PC-9 (cell line): ENCODE data around the gene FGFR3. TPM values are rescaled to one million over a fixed set of nuclear protein-coding genes. Genes with fewer than 3 reads are reported as not detected.
A peak's percentile ranks its signal among the peaks of the same experiment; 100 is the strongest.

Source experiments
- BruUV-seq: library from RNA; stranded (reverse); fragments of 400-500 nt; replicated peaks from 2 replicates; lab custom pipeline; 2021; lab: Mats Ljungman, UMichigan
- CTCF ChIA-PET: fragments of 300-600 bp; sonication (Branson Sonifier 250); formaldehyde crosslinking; loops from one replicate; lab custom pipeline; 2022; ENCODE audit warnings: antibody characterized with exemption; lab: Charles Lee
- POLR2A ChIA-PET: fragments of 300-600 bp; sonication (Branson Sonifier 250); formaldehyde crosslinking; loops from one replicate; lab custom pipeline; 2022; ENCODE audit warnings: antibody characterized with exemption; ENCODE audit not compliant: unreplicated experiment; lab: Charles Lee
- DNase-seq, 2 experiments: peaks; one replicate each; pipeline versions ENCODE4 v3.0.0 to v3.0.0-alpha.2; 2015 to 2022; ENCODE audit warnings: mixed read lengths in 1 of 2
- H2AFZ ChIP-seq: fragments of 200-600 bp; sonication (generic); 2 replicates; pipeline ENCODE4 v1.8.1; 2017; ENCODE audit warnings: antibody characterized with exemption
- H3F3A ChIP-seq: fragments of 200-600 bp; sonication (generic); 2 replicates; pipeline ENCODE4 v1.8.1; 2017; ENCODE audit warnings: antibody characterized with exemption, mild to moderate bottlenecking, low read depth; ENCODE audit not compliant: insufficient read depth
- H3K27ac ChIP-seq: fragments of 200-600 bp; sonication (generic); 2 replicates; pipeline ENCODE4 v1.6.1; 2016; ENCODE audit warnings: mixed run types
- H3K27me3 ChIP-seq: fragments of 200-600 bp; sonication (generic); 2 replicates; pipeline ENCODE4 v1.6.1; 2016; ENCODE audit warnings: low read depth, mixed run types; ENCODE audit not compliant: insufficient read depth
- H3K36me3 ChIP-seq: fragments of 200-600 bp; sonication (generic); 2 replicates; pipeline ENCODE4 v1.6.1; 2016; ENCODE audit warnings: low read depth, mixed run types
- H3K4me1 ChIP-seq: fragments of 200-600 bp; sonication (generic); replicated peaks from 2 replicates; pipeline ENCODE4 v1.6.1; 2016; ENCODE audit warnings: mixed run types; ENCODE audit not compliant: insufficient read depth
- H3K4me2 ChIP-seq: fragments of 200-600 bp; sonication (generic); 2 replicates; pipeline ENCODE4 v1.6.1; 2017; ENCODE audit warnings: mixed run types
- H3K4me3 ChIP-seq: fragments of 200-600 bp; sonication (generic); 2 replicates; pipeline ENCODE4 v1.6.1; 2016; ENCODE audit warnings: mixed run types
- H3K79me2 ChIP-seq: fragments of 200-600 bp; sonication (generic); 2 replicates; pipeline ENCODE4 v1.6.1; 2017; ENCODE audit warnings: low read depth, mixed run types
- H3K9me2 ChIP-seq: fragments of 200-600 bp; sonication (generic); 2 replicates; pipeline ENCODE4 v1.8.1; 2017; ENCODE audit warnings: mild to moderate bottlenecking; ENCODE audit not compliant: insufficient read depth
- H3K9me3 ChIP-seq: fragments of 200-600 bp; sonication (generic); 2 replicates; pipeline ENCODE4 v1.8.1; 2016; ENCODE audit warnings: low read depth; ENCODE audit not compliant: insufficient read depth
- H4K20me1 ChIP-seq: fragments of 200-600 bp; sonication (generic); 2 replicates; pipeline ENCODE4 v1.8.1; 2017; ENCODE audit not compliant: insufficient read depth
- EZH2 ChIP-seq: fragments of 200-600 bp; sonication (generic); IDR thresholded peaks from 2 replicates; pipeline ENCODE4 v1.8.0; 2017; ENCODE audit warnings: antibody characterized with exemption, low read depth
- intact Hi-C: fragments of 100-400 bp; cut with micrococcal nuclease; formaldehyde crosslinking; loops from one replicate; pipeline ENCODE4 v1.10.0; 2022; ENCODE audit not compliant: unreplicated experiment
- total RNA-seq: library from RNA; stranded (reverse); gene quantifications from 2 replicates; pipeline ENCODE4 v1.2.3, GENCODE V29; 2021
- TF ChIP-seq, protein P1 (sequence below): fragments of 200-600 bp; sonication (generic); conservative IDR thresholded peaks from 2 replicates; pipeline ENCODE4 v1.6.1; 2017; ENCODE audit warnings: mixed run types, antibody characterized with exemption, mild to moderate bottlenecking, moderate library complexity

The FGFR3 gene
- total RNA-seq, 1 experiment from 2014 or later = 8.2 TPM

DNA sequence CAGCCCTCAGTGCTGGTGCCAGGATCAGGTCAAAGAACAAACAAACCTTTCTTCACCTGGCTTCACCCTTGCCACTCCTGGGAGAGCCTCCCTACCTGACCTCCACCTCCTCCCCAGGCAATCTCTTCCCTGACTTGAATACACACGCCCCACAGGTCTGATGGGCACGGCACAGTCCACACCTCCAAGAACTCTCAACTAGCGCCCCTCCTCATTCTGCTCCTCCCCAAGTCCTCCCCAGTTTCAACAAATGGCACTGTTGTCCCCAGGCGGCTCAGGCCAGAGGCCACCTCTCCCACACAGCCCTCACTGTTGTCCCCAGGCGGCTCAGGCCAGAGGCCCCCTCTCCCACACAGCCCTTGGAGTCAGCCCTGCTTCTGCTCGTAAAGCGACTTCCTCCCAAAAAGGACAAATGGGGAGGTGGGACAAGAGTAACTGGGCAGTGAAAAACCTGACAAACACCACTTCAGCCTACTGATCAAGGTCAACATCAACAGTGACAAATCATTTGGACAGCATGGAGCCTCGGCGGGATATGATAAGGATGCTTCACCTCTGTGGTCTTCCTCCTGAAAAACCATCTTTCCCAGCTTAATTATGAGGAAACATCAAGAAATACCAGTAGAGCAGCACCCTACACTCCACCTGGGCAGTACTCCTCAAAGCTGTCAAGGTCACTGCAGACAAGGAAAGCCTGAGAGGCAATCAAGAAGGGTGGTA, 60.0 kb downstream of the FGFR3 start:
- no TSS peak for BruUV-seq
- POLR2A ChIA-PET = no interaction called here

DNA sequence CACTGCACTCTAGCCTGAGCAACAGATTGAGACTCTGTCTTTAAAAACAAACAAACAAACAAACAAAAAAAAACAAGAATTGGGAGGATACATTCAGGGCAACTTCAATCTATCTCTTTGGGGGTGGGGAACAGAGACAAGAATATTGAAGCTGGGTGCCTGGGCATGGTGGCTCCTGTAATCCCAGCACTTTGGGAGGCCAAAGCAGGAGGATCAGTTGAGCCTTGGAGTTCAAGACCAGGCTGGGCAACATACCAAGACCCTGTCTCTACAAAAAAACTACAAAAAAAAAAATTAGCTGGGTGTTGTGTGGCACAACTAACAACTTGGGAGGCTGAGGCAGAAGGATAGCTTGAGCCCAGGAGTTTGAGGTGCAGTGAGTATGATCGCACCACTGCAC, 61.7 kb downstream of the FGFR3 start:
- no peaks in the 10 kb centered on the region for H3K27me3 ChIP-seq
- H3F3A ChIP-seq = peaks cover 16% of the 10 kb centered on the region; the same call in 1 of the 2 replicates
- H3K36me3 ChIP-seq = no peaks in the 10 kb centered on the region
- ChIA-PET POLR2A (interaction anchor here (0.6 kb wide), 1 partner anchor 21 kb away, joined by 3 read pairs; no protein-coding TSS in a partner anchor), CTCF (no interaction called here)
- DNase-seq = no peak
- peak overlapping the region; percentile 96 for H3K4me2 ChIP-seq
- H3K27ac ChIP-seq = peak overlapping the region; percentile 47; the same call in 1 of the 2 replicates
- H3K4me3 ChIP-seq = peak overlapping the region; percentile 82
- no peaks in the 10 kb centered on the region for H3K9me2 ChIP-seq
- peaks cover 36% of the 10 kb centered on the region for H3K4me1 ChIP-seq
- H2AFZ ChIP-seq = peak overlapping the region; percentile 76; the same call in 1 of the 2 replicates
- no peaks in the 10 kb centered on the region for H3K9me3 ChIP-seq
- no peak for TF ChIP-seq EZH2
- TF ChIP-seq, protein P1, sequence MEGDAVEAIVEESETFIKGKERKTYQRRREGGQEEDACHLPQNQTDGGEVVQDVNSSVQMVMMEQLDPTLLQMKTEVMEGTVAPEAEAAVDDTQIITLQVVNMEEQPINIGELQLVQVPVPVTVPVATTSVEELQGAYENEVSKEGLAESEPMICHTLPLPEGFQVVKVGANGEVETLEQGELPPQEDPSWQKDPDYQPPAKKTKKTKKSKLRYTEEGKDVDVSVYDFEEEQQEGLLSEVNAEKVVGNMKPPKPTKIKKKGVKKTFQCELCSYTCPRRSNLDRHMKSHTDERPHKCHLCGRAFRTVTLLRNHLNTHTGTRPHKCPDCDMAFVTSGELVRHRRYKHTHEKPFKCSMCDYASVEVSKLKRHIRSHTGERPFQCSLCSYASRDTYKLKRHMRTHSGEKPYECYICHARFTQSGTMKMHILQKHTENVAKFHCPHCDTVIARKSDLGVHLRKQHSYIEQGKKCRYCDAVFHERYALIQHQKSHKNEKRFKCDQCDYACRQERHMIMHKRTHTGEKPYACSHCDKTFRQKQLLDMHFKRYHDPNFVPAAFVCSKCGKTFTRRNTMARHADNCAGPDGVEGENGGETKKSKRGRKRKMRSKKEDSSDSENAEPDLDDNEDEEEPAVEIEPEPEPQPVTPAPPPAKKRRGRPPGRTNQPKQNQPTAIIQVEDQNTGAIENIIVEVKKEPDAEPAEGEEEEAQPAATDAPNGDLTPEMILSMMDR = no peak
- H4K20me1 ChIP-seq = peaks cover 26% of the 10 kb centered on the region
- TSS peak; percentile 57 for BruUV-seq
- peaks cover 76% of the 10 kb centered on the region for H3K79me2 ChIP-seq
- intact Hi-C loops = no loop called here

More for the DNA sequence above, 60.0 kb downstream of the FGFR3 start:
- no peaks in the 10 kb centered on the region for H3K9me3 ChIP-seq
- peaks cover 34% of the 10 kb centered on the region for H4K20me1 ChIP-seq
- H3K36me3 ChIP-seq = no peaks in the 10 kb centered on the region
- H3K4me2 ChIP-seq = no peak overlapping the region
- no peak overlapping the region for H3K27ac ChIP-seq
- peaks cover 36% of the 10 kb centered on the region for H3K4me1 ChIP-seq
- H3F3A ChIP-seq = peaks cover 7% of the 10 kb centered on the region; the same call in 1 of the 2 replicates
- no peak overlapping the region for H3K4me3 ChIP-seq
- CTCF ChIA-PET = no interaction called here
- TF ChIP-seq, protein P1 = no peak
- DNase-seq = no peak
- H3K9me2 ChIP-seq = no peaks in the 10 kb centered on the region
- no peak overlapping the region for H2AFZ ChIP-seq
- peaks cover 77% of the 10 kb centered on the region for H3K79me2 ChIP-seq
- intact Hi-C loops = no loop called here
- no peaks in the 10 kb centered on the region for H3K27me3 ChIP-seq

DNA sequence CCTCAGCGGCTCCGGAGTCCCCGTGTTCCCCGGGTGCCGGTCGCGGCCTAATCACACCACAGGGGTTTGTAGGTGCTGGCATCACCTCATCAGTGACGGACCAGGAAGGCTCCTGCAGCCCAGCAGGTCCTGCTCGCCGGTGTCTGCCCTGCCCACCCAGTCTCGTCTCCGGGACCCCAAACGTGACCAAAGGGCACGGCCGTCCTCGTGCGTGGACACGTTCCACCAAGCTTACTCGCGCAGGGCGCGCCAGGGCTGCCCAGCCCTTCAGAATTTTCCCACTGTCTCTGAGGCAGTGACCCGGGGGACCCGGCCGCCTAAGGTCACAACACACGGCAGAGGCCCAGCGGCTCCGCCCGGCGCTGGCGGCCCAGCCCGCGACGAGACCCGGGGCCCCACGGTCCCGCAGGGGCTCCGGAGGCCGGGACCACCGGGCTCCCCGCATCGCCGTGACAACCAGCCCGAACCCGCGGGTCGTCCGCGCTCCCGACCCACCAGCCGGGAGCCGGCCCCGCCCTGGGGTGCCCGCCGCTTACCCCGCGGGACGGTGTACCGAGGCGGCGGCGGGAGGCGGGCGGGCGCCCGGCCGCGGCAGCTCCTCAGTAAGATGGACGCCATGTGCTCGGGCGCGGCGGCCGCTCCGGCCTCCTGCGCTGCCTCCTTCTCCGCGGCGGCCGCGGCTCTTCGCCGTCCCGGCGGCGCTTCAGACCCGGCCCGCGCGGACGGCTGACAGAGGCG, 62.4 kb downstream of the FGFR3 start:
- BruUV-seq = no TSS peak
- peaks cover 16% of the 10 kb centered on the region; the same call in 1 of the 2 replicates for H3F3A ChIP-seq
- peak overlapping the region; percentile 47; the same call in 1 of the 2 replicates for H3K27ac ChIP-seq
- intact Hi-C loops = loop anchor here (1.0 kb wide), 1 partner anchor 15 kb away; no protein-coding TSS in a partner anchor
- peak overlapping the region; percentile 82 for H3K4me3 ChIP-seq
- H3K27me3 ChIP-seq = no peaks in the 10 kb centered on the region
- no peak for TF ChIP-seq EZH2
- TF ChIP-seq, protein P1 = no peak
- DNase-seq = no peak
- H2AFZ ChIP-seq = peak overlapping the region; percentile 76
- H3K4me1 ChIP-seq = peaks cover 36% of the 10 kb centered on the region
- ChIA-PET CTCF (no interaction called here), POLR2A (interaction anchor here (0.6 kb wide), 2 partner anchors 20 to 1166 kb away, joined by 3 read pairs; no protein-coding TSS in a partner anchor)
- H3K9me2 ChIP-seq = no peaks in the 10 kb centered on the region
- peaks cover 21% of the 10 kb centered on the region for H4K20me1 ChIP-seq
- H3K36me3 ChIP-seq = no peaks in the 10 kb centered on the region
- H3K79me2 ChIP-seq = peaks cover 69% of the 10 kb centered on the region
- peak overlapping the region; percentile 96 for H3K4me2 ChIP-seq
- no peaks in the 10 kb centered on the region for H3K9me3 ChIP-seq
